ENCODE measurements around the gene ADGRB3.

GRCh38 chr6:68743099-68743498 lies 108.0 kb downstream of the ADGRB3 start:
- TF ChIP-seq POLR2AphosphoS5 (IDR thresholded peaks at IDR 0.05; ENCODE audit: borderline replicate concordance, low read depth, low read length) (no peak), EZH2 (IDR thresholded peaks at IDR 0.05) (no peak), FOXP2 (optimal IDR thresholded peaks at IDR 0.05; ENCODE audit: control extremely low read depth, extremely low read length, insufficient read depth) (no peak)

All from SK-N-MC (cell line).